Hippocampal formation (tissue), 2 donors: ENCODE data around the gene SYNE1.
"Not testable (repeated sequence)": the region's sequence is repeated elsewhere in the genome, so short reads cannot be mapped to it uniquely, and the experiment has no call there.

Source experiments
- DNase-seq, 2 donors: peaks; one replicate each; lab custom pipeline; 2025; lab: John Stamatoyannopoulos, UW

Gene SYNE1

DNA sequence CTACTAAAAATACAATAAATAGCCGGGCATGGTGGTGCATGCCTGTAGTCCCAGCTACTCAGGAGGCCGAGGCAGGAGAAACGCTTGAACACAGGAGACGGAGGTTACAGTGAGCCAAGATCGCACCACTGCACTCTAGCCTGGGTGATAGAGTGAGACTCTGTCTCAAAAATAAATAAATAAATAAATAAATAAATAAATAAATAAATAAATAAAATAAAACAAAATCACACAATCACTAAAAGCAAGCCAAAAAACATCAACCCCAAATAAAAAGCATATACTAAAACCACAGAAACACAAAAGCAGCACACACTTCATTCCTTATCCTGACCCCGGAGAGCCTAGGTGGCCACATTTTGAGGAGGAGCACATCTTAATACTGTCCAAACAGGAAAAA, 498.8 kb downstream of the SYNE1 start:
- not testable (repeated sequence) for DNase-seq

DNA sequence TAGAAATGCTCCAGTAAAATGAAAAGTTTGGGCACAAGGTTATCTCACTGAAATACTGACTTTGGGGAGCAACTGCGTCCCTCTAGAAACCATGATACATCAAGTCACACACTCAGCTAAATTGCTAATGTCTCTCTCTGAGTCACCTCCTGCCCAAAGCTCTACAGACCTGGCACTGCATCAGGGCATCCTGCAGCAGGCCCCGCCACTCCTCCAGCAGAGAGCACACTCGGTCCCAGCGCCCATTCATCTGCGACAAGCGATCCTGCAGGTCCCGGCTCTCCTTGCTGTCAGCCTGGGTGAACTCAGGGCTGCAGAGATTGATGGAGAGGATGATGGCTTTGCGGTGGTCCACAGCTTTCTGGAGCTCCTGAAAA, 500.7 kb downstream of the SYNE1 start:
- DNase-seq: no peak

GRCh38 chr6:152135755-152136448, 501.3 kb downstream of the SYNE1 start:
- DNase-seq: no peak

GRCh38 chr6:152130441-152130840, 506.7 kb downstream of the SYNE1 start:
- DNase-seq: no peak

DNA sequence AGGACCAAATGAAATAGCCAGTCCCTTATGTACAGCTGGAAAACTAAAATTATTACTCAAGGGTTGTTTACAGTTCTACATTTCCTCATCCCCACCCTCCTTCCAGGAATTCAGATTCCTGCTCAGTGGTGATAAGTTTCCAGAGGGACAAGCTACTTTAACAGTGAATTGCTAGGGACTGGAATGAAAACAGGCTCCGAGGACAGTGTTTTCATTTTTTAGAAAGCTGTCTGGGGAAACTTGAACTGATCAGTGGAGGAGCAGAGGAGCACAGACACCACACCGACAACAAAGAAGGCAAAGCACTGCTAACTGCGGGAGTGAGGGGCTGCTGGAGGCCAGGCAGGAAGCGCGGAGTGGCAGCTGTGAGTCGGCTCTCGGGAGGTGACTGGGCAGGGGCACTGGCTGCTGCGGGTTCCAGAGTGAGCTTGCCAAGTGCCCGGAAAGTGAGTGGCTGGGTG, 507.4 kb downstream of the SYNE1 start:
- DNase-seq: no peak

- no peak for DNase-seq
Measured at GRCh38 chr6:152127432-152128165, 509.6 kb downstream of the SYNE1 start.

DNA sequence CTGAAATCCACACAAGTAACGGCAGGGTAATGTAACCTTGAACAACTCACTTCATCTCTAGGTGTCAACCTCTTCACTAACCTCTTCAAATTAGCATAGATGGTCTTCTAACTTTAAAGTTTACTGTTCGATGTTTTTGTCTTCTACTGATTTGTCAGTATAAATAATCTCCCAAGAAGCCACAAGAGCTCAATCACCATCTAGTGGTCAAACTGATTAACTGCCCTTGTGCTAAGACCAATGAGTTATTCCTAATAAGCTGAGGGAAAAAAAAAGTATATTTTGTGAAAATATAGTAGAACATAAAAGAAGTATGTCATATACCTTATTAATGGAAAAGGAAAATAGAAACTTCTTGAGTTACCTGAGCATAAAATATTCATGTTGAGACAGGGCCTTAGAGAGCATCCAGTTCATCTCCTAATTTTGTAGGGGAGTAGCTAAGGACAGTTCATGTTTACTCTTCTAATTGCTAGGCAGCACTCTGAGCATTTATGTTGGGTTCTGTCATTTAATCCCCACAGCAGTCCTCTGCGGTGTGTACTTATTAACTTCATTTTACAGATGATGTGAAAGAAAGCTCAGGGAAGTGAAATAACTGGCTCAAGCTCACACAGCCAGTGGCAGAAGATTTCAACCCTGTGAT, 512.6 kb downstream of the SYNE1 start:
- DNase-seq: peak in 1 of 2 donors; percentile 50

DNA sequence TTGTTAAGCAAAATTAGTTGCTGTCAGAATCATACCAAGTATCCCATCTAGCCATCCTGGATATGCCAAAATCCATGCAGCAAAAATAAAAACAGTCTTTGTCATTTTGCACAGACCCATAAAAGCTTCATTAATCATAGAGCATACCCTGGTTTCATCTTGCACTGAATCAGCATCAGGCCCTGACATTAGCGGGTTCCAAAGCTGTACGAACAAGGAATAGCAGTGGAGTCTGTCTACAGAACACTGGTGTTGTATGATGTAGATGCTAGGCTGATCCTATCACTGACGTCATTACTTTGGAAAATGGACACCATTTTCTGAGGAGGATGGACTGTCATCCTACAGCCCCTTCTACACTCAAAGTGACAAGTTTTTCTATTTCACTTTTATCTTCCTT, 514.1 kb downstream of the SYNE1 start:
- DNase-seq: no peak

DNA sequence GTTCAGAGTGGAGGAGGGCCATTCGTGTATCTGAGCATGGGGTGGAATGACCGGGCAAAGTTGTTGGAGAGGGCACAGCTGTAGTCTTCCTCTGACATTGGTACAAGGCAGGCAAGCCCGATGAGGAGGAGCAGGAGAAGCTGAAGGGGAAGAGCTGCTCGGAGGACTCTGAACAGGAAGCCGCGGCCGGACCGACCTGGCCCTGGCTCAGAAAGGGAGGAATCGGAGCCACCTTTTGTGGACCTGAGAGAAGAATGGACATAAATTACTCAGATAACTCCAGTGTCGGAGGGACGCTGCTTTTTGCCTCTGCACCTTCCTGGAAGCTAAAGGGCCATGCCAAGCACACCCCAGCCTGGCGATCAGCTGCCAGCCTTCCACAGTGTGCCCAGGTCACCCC, 514.7 kb downstream of the SYNE1 start:
- no peak for DNase-seq

DNA sequence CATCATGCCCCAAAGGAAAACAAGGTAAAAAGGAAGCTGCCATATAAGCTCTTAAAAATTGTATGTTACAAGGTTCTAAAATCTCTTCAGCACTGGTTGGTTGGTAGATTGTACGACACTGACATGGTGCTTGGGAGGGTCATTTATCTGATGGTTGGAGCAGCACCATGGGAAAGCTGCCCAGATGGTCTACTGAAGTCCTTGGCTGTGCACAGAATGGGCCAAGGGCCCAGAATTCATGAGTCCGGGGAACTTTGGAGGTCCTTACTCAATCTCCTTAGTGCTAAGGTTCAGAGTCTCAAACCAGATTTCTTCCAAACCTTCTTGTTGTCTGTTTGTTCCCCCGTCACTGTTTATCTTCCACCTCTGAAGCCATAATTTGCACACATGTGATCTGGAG, 515.3 kb downstream of the SYNE1 start:
- no peak for DNase-seq

GRCh38 chr6:152119831-152120230, 517.3 kb downstream of the SYNE1 start:
- DNase-seq: no peak

DNA sequence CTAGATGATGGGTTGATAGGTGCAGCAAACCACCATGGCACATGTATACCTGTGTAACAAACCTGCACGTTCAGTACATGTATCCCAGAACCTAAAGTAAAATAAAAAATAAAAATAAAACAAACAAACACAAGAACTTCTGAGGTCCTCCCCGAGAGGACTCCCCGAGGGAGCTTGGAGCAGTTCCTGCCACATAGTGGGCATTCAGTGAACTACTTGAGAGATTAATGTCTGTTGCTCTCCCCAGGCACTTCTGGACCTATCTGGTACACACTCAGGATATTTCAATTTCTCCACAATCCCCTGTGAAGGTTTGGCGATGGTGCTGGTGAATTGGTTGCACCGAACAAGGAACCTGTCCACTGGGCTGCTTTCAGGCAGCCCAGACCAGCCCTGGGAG, 518.5 kb downstream of the SYNE1 start:
- no peak for DNase-seq

DNA sequence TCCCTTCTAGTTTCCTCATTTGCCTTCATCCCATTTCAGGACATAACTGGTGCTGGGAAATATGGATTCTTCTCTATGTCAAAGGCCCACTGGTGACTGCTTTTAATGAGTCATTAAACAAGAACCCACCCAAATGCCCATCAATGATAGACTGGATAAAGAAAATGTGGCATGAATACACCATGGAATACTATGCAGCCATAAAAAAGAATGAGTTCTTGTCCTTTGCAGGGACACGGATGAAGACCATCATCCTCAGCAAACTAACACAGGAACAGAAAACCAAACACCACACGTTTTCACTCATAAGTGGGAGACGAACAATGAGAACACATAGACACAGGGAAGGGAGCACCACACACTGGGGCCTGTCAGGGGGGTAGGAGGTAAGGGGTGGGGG, 518.9 kb downstream of the SYNE1 start:
- DNase-seq: no peak

DNA sequence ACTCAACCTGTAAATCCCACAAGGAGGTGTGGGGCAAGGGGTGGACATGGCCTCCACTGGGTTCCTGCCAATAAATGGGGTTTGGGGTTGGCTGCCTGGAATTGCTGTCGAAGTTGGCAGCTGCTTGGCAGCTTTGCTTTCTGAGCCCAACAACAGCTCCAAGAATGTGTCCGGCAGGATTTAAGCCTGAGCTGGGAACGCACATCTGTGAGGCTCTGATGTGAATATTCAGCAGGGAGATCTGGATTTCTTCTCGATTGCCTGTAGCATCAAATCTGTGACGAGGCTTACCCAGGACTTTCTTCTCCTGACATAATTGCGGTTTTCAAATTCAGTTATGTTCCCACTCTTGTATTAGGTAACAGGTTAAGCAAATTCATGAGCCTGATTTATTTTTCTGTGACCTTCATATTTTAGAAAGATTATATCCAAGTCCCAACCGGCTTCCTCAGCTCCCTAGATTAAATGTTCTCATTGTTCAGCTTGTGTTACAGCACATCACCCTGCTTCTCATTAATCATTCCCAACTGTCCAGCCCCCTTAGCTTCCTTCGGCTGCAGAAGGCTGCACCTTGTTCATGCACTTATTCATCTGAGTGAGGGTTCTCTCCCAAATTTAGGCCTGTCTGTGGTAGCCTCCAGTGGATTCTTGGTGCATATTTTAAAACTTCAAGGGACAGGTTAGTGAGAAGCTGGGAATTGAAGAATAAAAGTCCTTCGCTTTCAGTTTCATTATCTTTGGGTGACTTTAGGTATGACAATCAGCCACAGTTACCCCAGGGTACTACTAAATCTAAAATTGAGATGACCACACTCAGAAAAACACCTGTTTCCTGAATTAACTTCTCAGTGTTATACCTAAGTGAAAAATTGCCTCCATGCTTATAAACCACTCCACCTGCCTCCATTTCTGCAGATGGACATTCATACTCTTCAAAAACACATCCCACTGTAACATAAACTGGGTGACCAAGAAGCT, 519.7 kb downstream of the SYNE1 start:
- no peak for DNase-seq

GRCh38 chr6:152112491-152113261, 524.5 kb downstream of the SYNE1 start:
- peak in 1 of 2 donors; percentile 17 for DNase-seq

GRCh38 chr6:152110886-152111820, 526.0 kb downstream of the SYNE1 start:
- DNase-seq: peak in 1 of 2 donors; percentile 13

DNA sequence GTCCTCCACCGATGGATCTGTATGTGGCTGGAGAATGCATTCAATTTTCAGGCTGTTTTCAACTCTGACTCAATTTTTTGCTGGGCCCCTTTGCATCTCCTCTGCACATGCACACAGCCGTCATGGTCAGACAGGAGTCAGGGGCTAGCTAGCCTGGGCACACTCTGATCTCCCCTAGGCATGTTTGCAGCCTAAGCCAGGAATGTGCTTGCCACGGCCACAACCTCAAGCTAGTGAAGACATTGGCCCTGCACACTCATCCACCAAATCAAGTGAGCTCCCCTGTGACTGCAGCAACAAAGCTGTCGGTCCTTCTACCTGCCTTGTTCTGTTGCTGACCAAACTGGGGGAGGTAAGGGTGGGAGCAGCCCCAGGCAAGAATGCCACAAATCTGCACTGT, 529.2 kb downstream of the SYNE1 start:
- no peak for DNase-seq

DNA sequence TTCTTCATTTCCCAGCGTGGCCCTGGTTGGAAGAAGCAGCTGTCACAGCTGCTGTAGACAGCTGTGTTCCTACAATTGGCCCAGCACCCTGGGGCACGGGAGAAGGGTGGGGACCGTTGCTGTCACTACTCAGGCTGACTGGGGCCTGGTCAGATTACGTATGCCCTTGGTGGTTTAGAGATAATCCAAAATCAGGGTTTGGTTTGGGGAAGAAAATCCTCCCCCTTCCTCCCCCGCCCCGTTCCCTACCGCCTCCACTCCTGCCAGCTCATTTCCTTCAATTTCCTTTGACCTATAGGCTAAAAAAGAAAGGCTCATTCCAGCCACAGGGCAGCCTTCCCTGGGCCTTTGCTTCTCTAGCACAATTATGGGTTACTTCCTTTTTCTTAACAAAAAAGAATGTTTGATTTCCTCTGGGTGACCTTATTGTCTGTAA, 537.0 kb downstream of the SYNE1 start:
- no peak for DNase-seq

DNA sequence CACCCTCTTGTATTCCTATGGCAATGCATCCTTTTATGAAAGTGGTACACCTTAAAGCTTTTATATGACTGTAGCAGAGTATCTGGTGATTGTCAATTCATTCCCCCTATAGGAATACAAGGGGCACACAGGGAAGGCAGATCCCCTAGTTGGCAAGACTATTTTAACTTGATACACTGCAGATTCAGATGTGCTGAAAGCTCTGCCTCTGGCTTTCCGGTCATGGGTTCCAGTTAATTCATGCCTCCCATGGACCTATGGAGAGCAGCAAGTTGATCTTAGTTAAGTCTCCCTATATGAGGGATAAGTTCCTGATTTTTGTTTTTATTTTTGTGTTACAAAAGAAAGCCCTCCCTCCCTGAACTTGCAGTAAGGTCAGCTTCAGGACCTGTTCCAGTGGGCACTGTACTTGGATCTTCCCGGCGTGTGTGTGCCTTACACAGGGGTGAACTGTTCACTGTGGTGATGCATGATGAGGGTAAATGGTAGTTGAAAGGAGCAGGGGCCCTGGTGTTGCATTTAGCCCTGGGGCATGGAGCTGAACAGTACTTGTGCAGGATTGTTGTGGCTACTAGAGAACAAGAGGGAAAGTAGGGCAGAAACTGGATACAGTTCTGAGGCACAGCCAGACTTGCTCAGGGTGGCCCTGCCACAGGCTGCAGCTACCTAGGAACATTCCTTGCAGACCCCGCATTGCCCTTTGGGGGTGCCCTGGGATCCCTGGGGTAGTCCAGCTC, 537.5 kb downstream of the SYNE1 start:
- no peak for DNase-seq
